GM15510 (cell line): ENCODE results near the gene ARHGEF40.

Experiments used
- POLR2A ChIP-seq: IDR thresholded peaks from 3 replicates; pipeline ENCODE4 v1.6.1; 2011; ENCODE audit warnings: borderline replicate concordance; ENCODE audit not compliant: insufficient read length; ENCODE audit errors: extremely low read depth

Gene ARHGEF40

DNA sequence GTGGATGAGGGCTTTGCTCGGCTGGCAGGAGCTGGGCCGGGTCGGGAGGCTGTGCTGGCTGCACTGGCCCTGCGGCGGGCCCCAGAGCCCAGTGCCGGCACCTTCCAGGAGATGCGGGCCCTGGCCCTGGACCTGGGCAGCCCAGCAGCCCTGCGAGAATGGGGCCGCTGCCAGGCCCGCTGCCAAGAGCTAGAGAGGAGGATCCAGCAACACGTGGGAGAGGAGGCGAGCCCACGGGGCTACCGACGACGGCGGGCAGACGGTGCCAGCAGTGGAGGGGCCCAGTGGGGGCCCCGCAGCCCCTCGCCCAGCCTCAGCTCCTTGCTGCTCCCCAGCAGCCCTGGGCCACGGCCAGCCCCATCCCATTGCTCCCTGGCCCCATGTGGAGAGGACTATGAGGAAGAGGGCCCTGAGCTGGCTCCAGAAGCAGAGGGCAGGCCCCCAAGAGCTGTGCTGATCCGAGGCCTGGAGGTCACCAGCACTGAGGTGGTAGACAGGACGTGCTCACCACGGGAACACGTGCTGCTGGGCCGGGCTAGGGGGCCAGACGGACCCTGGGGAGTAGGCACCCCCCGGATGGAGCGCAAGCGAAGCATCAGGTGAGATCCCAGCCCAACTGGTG lies 11.5 kb downstream of the ARHGEF40 start:
- TF ChIP-seq POLR2A = no peak

- TF ChIP-seq POLR2A = no peak
Observed at GRCh38 chr14:21083565-21084325, 13.6 kb downstream of the ARHGEF40 start.

- no peak for TF ChIP-seq POLR2A
Observed at GRCh38 chr14:21084396-21084795, 14.3 kb downstream of the ARHGEF40 start.

- no peak for TF ChIP-seq POLR2A
Observed at GRCh38 chr14:21084998-21085853, 15.1 kb downstream of the ARHGEF40 start.

DNA sequence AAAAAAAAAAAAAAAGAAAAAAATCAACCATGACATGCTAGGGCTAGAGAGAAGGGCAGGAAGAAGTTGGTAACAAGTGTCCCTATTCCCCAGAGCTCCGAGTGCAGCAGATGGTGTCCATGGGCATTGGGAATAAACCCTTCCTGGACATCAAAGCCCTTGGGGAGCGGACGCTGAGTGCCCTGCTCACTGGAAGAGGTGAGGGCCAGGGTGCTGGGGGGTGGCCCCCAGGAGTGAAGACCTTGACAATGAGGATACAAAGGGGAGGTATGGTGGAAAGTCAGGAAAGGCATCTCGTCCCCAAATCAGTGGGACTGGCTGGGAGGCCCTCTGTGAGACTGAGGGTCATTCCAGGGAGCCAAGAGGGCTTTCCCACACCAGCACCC lies 16.8 kb downstream of the ARHGEF40 start:
- TF ChIP-seq POLR2A = no peak

DNA sequence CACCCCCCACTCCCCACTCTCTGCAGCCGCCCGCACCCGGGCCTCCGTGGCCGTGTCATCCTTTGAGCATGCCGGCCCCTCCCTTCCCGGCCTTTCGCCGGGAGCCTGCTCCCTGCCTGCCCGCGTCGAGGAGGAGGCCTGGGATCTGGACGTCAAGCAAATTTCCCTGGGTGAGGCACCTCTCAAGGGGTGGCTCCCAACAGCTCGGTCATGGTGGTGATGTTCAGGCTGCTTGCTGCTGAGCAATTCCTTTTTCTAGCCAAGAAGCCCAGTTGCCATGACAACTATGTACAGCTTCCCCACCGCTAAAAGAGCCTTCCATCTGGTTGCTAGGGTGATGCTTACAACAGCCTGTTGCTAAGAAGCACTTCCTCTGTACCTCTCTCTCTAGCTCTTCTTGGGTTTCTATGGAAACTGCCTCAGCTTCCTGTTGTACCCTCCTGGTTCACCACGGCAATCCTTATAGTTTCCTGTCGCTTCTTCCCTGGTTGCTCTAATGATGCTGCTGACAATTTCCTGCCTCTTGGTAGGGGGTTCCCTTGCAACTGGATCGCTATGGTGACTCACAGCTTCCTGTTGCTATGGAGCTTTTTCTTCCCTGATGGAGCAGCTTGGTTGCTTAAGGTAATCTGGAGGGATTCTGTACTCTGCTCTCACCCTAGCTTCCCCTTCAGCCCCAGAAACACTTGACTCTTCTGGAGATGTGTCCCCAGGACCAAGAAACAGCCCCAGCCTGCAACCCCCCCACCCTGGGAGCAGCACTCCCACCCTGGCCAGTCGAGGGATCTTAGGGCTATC lies 17.4 kb downstream of the ARHGEF40 start:
- no peak for TF ChIP-seq POLR2A

GRCh38 chr14:21088687-21089086 lies 18.6 kb downstream of the ARHGEF40 start:
- TF ChIP-seq POLR2A = no peak

- TF ChIP-seq POLR2A = no peak
Observed at GRCh38 chr14:21089271-21089670, 19.2 kb downstream of the ARHGEF40 start.

DNA sequence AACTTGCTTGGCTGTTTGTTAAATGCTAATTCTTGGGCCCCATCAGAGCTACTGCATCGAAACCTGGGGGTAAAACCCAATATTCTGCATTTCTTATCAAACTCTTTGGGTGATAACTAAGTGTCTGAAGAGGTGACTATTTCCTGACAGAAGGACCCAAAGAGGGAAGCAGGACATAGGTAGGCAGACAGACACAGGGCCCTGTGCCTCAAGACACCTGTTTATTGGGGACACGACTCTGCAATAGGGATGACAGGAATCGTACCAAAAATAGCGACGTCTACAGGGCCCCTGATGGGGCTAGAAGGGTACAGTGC lies 19.7 kb downstream of the ARHGEF40 start:
- no peak for TF ChIP-seq POLR2A

DNA sequence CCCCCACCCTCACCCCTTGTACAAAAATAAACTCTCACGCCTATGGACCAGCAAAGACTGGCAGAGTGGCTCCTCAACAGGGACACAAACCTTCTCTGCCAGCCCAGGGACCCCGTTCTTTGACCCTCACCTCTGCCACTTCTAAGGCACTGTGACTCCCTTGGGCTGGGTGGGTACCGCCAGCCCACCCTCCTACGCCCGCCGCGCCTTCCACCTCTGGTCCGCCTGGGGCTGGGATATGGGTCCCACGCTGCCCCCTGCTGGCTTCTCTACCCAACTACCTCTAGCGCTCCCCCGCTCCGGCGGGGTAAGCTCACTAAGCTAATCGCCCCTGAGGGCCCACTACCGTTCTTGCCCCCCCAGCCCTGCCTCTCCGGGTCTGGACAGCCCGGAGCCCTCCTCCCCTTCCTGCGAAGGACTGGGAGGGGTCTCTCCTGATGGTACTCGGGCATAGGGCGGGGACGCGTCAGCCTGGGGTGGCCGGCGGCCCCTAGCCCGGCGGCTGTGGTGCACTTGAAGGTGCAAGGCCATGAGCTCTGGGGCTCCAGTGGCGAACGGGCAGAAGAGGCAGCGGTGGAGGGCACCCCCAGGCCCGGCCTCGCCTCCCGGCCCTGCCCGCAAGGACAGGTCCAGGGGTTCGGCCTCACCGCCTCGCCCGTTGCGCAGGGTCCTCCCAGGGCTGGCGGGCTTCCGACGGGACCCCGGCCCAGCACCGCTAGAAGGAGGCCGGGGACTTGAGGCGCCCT lies 20.3 kb downstream of the ARHGEF40 start:
- TF ChIP-seq POLR2A = no peak

GRCh38 chr14:21090940-21091663 lies 21.0 kb downstream of the ARHGEF40 start:
- TF ChIP-seq POLR2A = no peak

- no peak for TF ChIP-seq POLR2A
Observed at GRCh38 chr14:21091821-21092272, 21.7 kb downstream of the ARHGEF40 start.

- no peak for TF ChIP-seq POLR2A
Observed at GRCh38 chr14:21092273-21093011, 22.3 kb downstream of the ARHGEF40 start.

GRCh38 chr14:21093018-21093417 lies 22.9 kb downstream of the ARHGEF40 start:
- no peak for TF ChIP-seq POLR2A
